Epithelial cell of proximal tubule (primary cell): Measurements from ENCODE around the gene TMEM37. TPM values are rescaled to one million over a fixed set of nuclear protein-coding genes. Genes with fewer than 3 reads are reported as not detected.

Experiments used
- DNase-seq: peaks from one replicate; pipeline ENCODE4 v3.0.0-alpha.2; 2011; ENCODE audit warnings: low read depth
- H3K4me3 ChIP-seq: 2 replicates; pipeline ENCODE4 v1.5.1; 2011; ENCODE audit warnings: low read depth, mild to moderate bottlenecking, low read length
- CTCF ChIP-seq: conservative IDR thresholded peaks from 2 replicates; pipeline ENCODE4 v1.5.1; 2012; ENCODE audit warnings: low read depth, mild to moderate bottlenecking, low read length
- total RNA-seq: library from RNA; depleted of rRNA; stranded (reverse); fragments of >200 nt; gene quantifications from 2 replicates; pipeline ENCODE4 v1.2.3, GENCODE V29; 2015

Gene TMEM37
- total RNA-seq, 1 donor from 2014 or later, result 1.2 TPM

GRCh38 chr2:119466373-119466772 lies 34.7 kb downstream of the TMEM37 start:
- DNase-seq, result no peak
- no peak for TF ChIP-seq CTCF
- H3K4me3 ChIP-seq, result no peak overlapping the region

GRCh38 chr2:119468154-119468955 lies 36.7 kb downstream of the TMEM37 start:
- TF ChIP-seq CTCF, result no peak
- no peak for DNase-seq
- no peak overlapping the region for H3K4me3 ChIP-seq

GRCh38 chr2:119469131-119469530 lies 37.5 kb downstream of the TMEM37 start:
- no peak for DNase-seq
- H3K4me3 ChIP-seq, result no peak overlapping the region
- TF ChIP-seq CTCF, result no peak

GRCh38 chr2:119469661-119470297 lies 38.1 kb downstream of the TMEM37 start:
- no peak overlapping the region for H3K4me3 ChIP-seq
- TF ChIP-seq CTCF, result no peak
- DNase-seq, result no peak

- no peak for TF ChIP-seq CTCF
- DNase-seq, result no peak
Measured at GRCh38 chr2:119472749-119473148, 41.1 kb downstream of the TMEM37 start.

GRCh38 chr2:119473621-119474370 lies 42.1 kb downstream of the TMEM37 start:
- TF ChIP-seq CTCF, result no peak
- no peak overlapping the region for H3K4me3 ChIP-seq
- DNase-seq, result no peak

More at GRCh38 chr2:119472749-119473148, 41.1 kb downstream of the TMEM37 start:
- no peak overlapping the region for H3K4me3 ChIP-seq
